ENCODE measurements around the gene PHLDA3.

DNA sequence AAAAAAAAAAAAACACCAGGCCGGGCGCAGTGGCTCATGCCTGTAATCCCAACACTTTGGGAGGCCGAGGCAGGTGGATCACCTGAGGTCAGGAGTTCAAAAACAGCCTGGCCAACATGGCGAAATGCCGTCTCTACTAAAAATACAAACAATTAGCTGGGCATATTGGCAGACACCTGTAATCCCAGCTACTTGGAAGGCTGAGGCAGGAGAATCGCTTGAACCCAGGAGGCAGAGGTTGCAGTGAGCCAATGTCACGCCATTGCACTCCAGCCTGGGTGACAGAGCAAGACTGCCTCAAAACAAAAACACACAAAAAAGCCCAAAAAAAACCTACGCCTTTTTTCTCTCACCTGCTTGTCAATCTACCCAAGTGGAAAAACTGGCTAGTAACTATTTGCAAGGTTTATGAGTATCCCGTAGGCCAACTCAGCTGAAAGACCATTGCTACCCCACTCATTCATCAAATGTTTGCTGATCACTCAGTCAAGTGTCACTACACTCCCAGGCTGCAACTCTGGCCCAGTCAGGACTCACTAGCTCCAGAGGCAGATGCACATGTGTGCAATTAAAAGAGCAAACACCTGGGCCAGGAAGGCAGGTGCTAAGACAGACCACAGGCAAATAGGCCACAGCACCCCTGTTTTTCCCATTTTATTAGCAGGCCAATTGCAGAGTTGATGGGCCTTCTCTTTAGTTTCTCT, 36.0 kb upstream of the PHLDA3 start:
- TF ChIP-seq, protein P1, sequence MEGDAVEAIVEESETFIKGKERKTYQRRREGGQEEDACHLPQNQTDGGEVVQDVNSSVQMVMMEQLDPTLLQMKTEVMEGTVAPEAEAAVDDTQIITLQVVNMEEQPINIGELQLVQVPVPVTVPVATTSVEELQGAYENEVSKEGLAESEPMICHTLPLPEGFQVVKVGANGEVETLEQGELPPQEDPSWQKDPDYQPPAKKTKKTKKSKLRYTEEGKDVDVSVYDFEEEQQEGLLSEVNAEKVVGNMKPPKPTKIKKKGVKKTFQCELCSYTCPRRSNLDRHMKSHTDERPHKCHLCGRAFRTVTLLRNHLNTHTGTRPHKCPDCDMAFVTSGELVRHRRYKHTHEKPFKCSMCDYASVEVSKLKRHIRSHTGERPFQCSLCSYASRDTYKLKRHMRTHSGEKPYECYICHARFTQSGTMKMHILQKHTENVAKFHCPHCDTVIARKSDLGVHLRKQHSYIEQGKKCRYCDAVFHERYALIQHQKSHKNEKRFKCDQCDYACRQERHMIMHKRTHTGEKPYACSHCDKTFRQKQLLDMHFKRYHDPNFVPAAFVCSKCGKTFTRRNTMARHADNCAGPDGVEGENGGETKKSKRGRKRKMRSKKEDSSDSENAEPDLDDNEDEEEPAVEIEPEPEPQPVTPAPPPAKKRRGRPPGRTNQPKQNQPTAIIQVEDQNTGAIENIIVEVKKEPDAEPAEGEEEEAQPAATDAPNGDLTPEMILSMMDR (IDR thresholded peaks at IDR 0.05; ENCODE audit: insufficient read depth, low read length, poor library complexity, severe bottlenecking): no peak
- no peak for TF ChIP-seq EZH2phosphoT487 (conservative IDR thresholded peaks at IDR 0.05; ENCODE audit: low read length)

Measured in SU-DHL-6 (cell line).